HG03135 (cell line): ENCODE measurements around the gene PDCD11.
"Not testable (repeated sequence)": the region's sequence is repeated elsewhere in the genome, so short reads cannot be mapped to it uniquely, and the experiment has no call there.

ENCODE experiments used
- ATAC-seq: cut with Tn5 transposase; IDR thresholded peaks from one replicate; pipeline ENCODE4 v1.9.1; 2021; ENCODE audit warnings: mild to moderate bottlenecking, moderate library complexity; ENCODE audit not compliant: unreplicated experiment

PDCD11 gene

DNA sequence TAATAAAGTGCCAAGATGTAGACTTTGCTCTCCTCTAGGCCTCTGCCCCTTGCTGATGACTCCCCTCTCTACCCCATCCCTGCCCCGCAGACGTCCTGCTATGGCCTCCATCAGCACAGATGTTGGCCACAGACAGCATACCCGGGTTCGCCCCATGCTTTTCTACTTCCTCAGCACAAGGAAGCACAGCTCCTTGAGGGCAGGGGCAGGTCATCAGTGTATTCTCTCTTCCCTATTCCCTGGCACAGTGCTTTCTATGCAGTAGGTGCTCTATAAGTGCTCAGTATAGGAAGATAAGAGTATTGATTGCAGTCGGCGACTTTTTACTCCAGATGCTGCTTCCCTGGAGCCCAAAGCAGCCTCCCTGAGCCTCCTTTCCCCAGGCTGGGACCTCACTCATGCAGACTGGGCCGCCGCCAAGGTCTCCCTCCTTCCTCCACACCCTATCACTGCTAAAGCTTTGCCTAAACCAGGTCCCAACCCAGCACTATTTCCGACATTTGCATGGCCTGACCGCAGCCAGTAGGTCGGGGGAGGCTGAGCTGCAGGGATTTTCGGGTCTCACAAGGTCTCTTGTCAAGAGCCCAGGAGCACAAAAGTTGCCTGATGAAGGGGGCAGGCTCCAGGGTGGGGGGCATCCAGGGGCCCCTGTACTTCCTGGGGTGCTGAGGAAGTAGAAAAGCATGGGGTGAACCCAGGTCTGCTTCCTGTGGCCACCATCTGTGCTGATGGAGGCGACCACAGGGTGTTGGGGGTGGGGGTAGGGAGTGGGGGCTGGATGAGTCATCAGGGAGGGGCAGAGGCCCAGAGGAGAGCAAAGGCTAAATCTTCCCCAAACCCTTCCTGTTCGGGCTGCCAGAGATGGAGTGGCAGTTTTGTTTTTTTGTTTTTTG is 74.6 kb downstream of the PDCD11 start:
- ATAC-seq, result peak; percentile 72

DNA sequence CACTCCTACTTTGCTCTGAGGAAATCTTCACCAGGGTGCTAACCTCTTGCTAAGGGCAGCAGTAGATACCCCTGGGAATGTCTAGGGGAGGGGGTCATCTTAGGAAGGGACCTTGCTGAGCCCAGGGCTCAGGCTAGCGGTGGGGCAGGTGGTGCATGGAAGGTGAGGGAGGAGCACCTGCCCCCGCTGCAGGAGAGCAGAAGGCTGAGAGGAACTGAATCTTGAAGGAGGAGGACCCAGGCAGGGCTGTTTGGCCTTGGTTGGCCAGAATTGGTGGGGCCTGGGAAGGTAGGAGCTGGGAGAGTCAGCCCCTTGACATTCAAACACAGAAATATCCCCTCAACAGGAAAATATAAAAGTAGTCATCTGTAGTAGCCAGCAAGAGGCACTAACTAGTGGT is 75.6 kb downstream of the PDCD11 start:
- ATAC-seq, result peak; percentile 29

DNA sequence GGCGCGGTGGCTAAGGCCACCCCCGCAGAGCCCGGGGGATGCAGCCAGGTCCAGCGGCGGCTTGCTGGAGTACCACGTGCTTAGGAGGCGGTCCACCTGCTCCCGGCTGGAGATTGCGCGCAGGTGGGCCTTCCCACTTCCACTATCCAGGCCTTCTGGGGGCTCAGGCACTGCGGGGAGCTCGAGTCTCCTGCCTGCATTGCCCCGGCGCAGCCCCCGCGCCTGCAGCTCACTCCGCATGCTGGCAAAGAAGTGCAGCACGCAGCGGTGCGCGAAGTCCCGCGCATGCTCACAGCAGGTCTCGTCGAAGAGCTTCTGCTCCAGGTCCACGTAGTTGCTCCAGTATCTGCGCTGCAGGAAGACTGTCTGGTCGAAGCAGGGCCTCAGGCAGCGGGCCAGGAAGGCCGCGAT is 76.8 kb downstream of the PDCD11 start:
- no peak for ATAC-seq

DNA sequence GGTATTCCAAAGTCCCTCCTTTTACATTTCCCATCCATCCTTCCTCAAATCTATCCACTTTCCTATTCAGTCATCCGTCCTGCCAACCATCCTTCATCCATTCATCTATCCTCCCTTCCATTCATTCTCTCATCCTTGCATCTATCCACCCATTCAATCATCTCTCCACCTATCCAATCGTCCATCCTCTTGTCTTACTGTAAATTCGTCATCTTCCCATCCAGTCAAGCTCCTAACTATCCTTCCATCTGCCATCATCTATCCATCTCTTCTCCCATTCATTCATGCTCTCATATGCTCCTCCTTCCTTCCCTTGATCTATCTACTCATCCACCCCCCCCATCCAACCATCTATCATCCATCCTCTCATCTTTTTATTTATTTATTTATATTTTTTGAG is 77.7 kb downstream of the PDCD11 start:
- ATAC-seq, result no peak

DNA sequence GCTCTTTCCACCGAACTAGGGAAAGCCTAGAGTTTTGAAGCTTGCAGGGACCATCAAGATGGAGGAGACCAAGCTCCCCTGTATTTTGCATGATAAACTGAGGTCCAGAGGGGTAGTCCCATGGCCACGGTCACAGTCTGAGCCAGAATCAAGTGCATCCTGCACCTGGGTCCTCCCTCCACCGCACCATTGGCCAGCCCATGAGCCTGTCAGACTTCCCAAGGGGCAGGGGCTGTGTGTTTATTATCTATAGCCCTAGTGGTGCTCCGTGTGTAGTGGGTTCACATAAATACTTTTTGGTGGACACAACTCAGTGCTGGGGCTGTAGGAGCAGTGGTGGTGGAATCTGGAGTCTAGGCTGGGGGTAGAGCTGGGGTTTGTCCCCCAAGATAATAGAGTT is 79.0 kb downstream of the PDCD11 start:
- no peak for ATAC-seq

DNA sequence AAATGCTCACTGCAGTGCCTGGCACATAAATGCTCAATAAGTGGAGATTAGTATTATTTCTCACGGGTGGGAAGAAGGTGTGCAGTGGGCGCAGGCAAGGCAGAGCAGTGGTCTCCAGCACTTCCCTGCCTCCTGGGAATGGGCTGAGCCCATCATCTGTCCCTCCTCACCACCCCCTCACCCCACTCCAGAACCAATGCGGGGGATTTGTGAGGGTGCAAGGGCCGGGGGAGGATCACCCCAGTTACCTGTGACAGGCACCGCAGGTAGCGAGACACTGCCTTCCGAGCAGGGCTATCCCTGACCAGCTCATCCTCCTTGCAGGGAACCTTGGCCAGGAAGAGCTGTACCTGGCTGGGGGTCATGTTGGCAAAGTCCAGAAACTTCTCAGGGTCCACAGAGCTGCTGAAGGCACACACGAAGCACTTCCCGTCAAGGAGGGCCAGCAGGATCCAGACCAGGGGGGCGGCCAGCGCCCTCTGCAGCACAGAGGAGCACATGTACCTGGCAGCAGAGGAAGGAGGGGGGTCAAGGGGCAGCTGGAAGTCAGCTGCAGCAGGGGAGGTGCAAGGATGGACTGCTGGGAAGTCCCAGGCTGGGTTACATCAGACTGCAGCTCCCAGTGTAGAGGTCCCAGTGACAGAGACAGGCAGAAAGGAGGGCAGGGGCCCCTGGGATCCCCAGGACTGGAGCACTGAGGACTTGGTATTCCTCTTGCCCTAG is 79.8 kb downstream of the PDCD11 start:
- peak; percentile 37 for ATAC-seq

DNA sequence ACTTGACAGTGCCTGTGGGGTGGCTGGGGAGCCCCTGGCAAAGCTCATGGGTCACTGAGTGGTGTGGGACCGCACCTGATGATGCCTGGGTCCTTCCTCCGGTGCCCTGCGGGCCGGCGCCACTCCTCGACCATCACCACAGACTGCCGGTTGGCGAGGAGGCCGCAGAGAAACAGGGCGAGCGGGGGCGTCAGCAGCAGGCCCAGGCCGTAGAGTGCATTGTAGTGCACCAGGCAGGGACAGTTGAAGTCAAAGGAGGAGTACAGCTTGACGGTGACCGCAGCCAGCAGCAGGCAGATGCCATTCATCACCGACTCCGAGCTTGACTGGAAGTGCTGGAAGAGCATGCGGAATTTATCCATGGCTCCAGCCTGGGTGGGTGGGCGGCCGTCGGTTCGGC is 82.2 kb downstream of the PDCD11 start:
- no peak for ATAC-seq

DNA sequence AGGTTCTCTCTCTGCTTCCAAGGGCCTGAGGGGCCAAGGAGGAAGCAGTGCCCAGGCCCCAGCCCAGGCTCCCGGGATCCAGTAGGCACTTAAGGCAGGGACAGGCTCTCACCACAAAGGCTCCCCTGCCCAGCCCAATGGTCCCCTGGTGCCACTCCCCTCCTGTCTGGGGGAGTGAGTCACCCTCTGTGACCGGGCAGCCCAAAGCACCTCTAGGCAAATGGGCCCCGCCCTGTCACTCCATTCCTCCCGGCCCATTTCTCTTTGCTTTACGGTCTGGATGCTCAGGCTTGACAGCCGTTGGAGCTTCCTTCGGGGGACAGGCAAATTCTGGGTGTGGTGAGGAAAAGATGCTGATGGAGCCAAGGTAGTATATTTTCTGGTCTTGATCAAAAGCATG is 82.7 kb downstream of the PDCD11 start, which contains the start of gene CALHM3:
CALHM3 (minus strand) TSS at position 106 of the 400 bp plus-strand sequence. CDS start 208 bp downstream, outside the sequence.
- ATAC-seq, result no peak

DNA sequence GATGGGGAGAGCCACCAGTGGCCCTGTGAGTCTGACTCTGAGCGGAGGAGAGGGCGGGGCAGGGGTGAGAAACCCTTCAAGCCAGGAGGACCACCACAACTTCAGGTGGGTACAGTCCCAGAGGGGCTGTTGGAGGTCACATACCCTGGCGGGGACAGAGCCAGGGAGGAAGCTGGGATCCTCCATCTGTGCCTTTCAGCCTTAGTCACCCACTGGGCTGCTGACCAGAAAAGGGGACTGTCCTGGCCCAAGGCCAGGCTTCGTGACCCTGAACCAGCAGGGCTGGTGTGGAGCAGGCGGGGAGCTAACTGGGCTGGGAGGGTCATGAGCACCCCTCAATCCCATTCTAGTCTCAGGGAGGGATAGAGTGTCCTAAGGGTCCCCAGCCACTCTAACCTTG is 84.1 kb downstream of the PDCD11 start:
- ATAC-seq, result no peak

DNA sequence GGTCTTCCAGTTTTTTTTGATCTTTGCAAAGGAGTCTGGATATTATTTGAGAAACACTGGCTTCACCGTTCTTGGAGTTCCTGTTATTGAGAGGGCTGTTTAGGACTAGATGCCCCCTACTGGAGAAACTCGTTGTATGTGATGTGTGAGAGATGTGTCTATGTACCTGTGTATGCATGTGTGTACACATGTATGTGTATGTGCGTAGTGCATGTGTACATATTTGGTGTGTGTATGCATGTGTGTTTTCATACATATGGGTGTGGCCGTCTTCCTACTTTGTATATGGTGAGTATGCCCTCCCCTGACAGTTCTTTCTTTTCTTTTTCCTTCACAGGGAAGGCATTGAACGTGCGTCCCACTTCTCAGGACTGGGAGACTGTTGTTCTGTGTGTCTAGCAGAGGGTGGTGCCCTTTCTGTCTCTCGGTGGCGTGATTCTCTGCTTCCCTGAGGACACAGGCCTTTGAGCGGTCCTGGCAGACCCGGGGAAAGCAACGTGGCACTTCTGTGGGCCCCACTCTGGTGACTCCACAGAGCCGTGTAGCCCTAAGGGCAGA is 85.6 kb downstream of the PDCD11 start:
- no peak for ATAC-seq

DNA sequence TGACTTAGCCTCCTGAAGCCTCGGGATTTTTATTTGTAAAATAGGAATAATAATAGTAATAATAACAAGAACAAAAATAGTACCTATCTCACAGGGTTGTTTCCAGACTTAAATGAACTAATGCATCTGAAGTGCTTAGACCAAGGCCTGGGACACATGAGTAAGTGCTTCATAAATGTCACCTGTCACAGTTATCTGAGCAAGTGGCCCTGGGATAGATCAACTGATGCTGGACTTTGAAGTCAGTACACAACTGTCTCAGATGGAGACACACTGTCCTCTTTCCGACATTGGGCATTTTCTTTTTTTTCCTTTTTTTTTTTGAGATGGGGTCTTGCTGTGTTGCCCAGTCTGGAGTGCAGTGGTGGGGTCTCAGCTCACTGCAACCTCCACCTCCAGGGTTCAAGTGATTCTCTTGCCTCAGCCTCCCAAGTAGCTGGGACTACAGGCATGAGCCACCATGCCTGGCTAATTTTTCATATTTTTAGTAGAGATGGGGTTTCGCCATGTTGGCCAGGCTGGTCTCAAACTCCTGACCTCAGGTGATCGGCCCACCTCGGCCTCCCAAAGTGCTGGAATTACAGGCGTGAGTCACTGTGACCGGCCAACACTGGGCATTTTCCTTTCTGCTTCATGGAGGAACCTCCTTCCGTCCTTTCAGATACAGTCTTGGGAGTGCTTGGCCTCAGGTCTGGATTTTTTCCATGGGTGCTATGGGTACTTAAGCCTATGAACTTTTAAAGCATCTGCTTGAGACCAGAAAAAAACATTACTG is 90.4 kb downstream of the PDCD11 start:
- ATAC-seq, result not testable (repeated sequence)

DNA sequence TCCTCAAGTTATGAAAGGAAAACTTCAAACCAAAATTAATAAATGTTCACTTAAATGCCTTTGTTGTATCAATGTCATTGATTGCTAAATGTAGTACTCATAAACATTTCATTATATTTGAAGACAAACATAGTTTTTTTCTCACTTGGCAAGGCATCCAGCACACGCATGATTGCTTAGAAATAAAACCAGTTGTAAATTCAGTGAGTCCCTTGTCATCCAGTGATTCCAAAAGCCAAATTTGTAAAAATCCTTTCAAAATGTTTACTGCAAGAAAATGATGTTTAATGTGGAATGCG is 90.9 kb downstream of the PDCD11 start:
- ATAC-seq, result no peak

DNA sequence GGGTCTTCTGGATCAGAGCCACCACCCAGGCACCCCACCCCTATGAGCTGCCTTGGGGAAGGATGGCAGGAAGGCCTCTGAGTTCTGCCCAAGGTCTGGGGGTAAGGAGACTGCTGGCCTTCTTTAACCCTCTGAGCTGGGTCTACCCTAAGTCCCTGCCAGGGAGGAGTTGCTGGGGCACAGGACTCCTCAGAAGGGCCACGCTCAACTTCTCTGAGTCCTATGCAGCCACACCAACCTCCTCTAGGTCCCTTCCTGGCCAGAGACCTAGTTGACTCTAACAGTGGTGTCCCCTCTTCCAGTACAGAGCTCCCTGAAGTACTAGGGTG is 94.5 kb downstream of the PDCD11 start:
- ATAC-seq, result peak; percentile 21

DNA sequence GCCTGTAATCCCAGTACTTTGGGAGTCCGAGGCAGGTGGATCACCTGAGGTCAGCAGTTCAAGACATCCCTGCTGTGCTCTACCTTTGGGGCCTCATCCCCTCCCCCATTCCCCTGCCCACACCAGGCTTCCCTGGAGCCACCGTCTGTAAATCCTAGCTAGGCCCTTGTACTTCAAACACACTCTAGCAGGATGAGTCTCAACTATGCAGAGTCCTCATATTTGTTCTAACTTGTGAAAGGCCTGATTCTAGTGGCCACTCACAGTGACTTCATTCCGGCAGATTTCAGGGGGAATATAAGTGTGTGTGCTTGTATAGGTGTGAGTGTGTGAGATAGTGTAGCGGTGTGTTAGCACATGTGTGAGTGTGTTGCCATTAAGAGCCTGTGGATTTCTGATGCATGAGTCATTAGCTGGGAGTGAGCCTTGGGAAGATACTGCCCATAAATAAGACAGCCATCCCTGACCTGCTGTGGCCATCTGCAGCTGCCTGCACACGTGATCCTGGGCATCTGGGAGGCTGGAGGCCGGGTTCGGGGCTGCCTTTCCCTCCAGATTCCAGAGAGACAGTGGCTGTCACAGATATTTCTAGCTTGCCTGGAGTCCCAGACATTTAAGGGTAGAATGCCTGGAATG is 95.4 kb downstream of the PDCD11 start:
- ATAC-seq, result no peak

DNA sequence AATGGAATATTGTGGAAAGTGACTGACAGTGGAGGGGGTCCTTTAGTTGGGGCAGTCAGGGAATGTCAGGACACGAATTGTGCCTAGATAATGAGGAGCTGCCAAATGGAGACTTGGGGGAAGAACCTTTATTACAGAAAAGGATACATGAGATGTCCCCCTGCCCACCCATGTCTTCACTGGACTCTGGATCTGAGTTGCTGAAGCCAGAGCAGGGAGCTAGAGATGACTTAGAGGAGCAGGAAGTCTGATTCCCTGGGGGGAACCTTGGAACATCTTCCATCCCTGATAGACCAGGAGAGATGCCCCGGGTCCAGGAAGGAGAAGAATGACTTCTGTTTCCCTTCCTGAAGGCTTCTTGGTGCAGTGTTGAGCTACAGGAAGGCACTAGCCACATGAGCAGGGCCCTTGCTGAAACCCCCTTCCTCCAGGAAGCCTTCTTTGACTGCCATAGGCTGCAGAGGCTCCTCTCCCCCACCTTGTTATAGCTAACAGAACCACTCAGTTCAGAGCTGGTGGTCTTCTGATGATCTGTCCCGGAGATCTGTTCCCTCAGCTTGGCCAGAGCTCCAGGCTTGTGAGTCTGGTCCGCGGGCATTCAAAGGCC is 96.3 kb downstream of the PDCD11 start:
- ATAC-seq, result no peak

DNA sequence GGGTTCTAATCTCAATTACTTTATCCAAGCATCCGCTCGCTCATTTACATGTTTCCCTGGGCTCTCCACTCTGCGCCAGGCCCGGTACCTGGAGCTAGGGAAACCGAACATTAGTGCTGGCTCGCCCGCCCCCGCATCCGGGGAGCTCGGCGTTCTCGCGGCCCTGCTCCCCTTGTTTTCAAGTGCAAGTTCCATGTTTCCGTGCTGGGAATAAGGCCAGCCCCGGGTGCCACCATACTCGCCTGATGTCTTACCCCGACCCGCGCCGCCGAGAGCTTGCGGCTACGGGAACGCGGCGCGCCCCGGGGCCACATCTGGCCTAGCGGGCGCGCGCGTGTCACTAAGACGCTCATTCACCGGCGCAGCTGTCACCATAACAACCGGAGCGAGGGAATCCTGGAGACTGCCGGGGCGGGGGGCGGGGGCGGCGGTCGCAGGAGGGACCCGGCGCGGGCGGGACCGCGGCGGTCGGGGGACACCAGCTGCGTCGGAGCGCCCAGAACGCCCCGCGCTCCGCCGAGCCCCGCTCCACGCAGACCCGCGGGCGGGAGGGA is 97.0 kb downstream of the PDCD11 start, which contains the start of gene NEURL1:
NEURL1 (plus strand) TSS at position 344 of the 554 bp plus-strand sequence. CDS start 683 bp downstream, outside the sequence.
- no peak for ATAC-seq

DNA sequence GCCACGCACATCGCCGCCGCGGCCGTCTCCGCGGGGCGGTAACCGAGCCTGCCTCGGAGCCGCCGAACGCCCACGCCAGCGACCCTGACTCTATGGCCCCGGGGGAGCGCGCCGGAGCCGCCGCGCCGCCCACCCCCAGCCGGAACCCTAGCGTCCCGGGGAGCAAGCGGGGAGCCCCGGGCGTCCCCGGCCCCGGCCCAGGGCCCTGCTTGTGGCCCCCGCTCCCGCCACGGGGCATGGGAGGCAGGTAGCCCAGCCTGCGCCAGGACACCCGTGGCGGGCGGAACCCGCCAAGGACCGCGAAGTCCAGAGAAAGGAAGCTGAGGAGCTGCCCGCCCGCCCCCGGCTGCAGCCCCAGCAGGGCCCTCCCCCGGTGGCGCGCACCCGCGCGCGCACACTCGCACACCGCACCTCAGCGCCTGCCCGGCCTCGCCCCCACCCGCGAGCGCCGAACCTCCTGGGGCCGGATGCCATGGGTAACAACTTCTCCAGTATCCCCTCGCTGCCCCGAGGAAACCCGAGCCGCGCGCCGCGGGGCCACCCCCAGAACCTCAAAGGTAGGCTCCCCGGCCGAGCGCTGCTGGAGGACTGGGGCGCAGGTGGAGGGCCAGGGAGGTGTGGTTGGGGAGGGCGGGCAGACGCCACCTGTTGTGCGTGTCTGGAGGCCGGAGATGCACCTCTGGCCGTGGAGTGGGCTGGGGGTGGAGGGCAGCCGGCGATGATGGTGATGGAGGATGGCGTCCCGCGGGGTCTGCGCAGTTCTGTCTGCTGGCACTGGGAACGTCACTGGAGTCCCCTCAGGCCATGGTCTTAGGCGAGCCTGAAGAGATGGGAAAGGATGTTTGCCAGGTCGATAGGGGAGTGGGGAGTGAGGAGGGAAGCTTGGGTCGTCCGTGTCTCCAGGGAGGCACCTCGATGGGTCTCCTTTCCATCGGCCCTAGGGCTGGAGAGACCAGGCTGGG is 97.8 kb downstream of the PDCD11 start:
- no peak for ATAC-seq

DNA sequence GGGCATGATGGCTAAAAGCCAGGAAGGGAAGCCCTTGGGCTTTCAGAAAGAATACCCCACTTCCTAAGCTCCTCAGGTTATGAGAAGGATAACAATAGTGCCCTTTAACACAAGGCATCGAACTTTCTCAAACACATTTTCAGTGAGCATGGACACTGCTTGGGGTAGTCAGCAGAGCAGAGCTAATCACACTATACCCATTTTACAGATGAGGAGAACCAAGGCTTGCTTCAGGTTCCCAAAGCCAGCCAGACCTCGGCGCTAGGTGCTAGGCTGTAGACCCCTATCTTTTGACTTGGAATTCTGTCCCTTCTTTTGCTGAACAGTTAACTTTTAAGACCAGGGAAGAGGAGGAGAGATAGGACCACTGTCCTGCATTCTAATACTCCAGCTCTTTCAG is 98.9 kb downstream of the PDCD11 start:
- ATAC-seq, result no peak
